Ramos (cell line): Measurements from ENCODE around the gene ZNF121.
"Not testable (repeated sequence)": the region's sequence is repeated elsewhere in the genome, so short reads cannot be mapped to it uniquely, and the experiment has no call there.

Source experiments
- in situ Hi-C: fragments of 300-500 bp; cut with MboI; formaldehyde crosslinking; loops from one replicate; pipeline ENCODE4 v1.14.3; 2022; ENCODE audit warnings: low sequenced_read_pairs; ENCODE audit not compliant: unreplicated experiment

ZNF121 gene

DNA sequence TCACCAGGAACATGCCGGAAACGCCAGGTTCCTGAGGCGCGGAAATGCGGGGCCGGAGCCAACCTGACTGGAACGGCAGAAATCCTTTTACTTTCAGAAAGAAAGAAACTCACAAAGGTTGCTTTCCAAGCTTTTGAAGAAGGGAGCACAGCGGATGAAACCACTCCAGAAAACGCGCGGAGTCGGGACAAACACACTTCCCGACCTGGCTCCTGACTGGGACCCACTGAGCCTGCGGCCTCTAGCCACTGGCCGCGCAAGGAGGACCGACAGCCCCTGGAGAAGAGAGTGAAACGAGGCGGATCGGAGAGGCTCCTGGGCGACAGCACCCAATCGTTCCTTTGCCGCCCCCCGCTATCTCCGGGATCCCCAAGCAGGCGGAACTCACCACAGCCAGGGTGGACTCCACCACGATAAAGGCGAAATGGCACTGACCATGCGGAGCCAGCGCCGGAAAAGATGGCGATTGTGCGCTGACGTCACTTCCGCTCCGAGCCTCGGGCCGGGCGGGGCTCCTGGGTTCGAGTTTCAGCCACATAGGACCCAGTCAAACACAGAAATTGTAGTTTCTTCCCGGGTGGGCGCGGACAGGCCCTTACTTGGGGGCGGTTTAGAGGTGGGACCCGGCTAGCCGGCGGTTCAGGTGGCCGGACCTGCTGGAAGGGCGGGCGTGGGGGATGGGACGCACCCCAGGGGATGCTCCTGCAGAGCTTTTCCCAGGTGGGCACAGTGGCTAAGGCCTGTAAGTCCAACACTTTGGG lies at the start of gene ZNF121:
TSS of gene ZNF121 (minus strand) at position 432 of the 761 bp plus-strand sequence. CDS start 16,407 bp downstream, outside the sequence.
- in situ Hi-C loops: no loop called here

DNA sequence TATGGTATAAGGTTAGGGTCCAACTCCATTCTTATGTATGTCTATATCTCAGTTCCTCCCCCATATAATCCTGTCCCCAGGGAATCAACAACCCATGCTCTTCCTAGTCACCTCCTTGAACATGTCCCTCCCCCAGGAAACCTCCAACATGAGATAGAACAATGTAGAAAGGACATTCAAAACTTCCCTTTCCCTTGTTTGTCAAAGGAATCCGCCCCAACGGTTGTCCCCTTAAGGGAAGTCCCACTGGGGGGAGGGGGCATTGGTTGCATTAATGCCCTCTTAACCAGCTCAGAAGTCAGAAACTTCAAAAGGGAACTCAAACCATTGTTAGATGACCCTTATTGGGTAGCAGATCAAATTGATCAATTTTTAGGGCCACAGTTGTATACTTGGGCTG lies 43.6 kb upstream of the ZNF121 start:
- in situ Hi-C loops: loop anchor here (5.0 kb wide), 1 partner anchor 169 kb away; no protein-coding TSS in a partner anchor

DNA sequence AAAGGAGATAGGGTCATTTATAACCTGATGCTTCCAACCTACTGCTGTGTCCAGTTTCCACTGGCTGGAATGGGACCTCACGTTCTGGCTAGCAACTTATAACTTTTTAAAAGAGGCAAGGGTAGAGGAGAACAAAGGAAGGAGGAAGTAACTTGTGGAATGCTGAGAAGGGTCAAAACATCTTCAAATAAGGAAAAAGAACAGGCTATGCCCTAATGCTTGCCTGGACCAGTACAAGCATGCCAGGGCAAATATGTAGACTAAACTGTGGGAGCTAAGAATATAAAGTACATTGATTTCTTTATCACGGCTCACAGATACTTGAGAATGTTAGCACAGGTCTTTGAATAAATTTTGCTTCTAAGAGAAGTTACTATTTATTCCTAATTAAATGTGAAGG lies 38.2 kb upstream of the ZNF121 start:
- in situ Hi-C loops: no loop called here

DNA sequence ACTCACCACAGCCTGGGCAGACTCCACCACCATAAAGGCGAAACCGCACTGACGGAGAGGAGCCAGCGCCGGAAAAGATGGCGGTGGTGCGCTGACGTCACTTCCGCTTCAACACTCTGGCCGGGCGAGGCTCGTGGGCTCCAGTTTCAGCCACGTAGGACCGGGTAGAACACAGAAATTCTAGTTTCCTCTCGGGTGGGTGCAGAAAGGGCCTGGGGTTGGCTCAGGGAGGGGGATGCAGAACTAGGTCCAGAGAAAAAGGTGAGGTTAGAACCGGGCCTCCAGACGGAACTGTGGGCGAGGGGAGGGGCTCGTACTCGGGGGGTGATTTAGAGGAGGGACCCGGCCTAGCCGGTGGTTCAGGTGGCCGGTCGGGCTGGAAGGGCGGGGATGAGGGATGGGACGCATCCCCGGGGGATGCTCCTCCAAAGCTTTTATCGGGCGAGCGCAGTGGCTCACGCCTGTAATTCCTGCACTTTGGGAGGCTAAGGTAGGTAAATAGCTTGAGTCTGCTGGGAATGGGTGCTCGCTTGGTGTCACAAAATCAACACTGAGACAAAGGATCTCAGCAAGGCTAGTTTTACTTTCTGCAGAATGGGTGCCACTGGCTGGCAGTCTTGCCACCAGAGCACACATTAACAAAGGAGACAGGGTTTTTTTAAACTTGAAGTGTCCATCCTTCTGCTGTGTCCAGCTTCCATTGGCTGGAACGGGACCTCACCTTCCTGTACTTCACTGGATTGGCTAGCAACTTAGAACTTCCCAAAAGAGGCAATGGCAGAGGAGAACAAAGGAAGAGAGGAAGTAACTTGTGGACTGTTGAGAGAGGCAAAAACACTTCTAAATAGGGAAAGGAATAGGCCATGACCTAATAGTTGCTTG lies 37.1 kb upstream of the ZNF121 start, which contains the start of gene ZNF561:
TSS of gene ZNF561 (minus strand) at position 77 of the 882 bp plus-strand sequence. CDS start 1,776 bp downstream, outside the sequence.
- in situ Hi-C loops: no loop called here

DNA sequence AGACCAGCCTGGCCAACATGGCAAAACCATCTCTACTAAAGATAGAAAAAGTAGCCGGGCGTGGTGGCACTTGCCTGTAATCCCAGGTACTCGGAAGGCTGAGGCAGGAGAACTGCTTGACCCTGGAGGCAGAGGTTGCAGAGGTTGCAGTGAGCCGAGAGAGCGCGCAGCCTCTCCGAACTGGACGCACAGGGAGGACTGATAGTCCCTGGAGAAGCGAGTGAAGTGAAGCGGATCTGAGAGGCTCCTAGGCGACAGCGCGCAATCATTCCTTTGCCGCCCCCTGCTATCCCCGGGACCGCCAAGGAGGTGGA lies 36.5 kb upstream of the ZNF121 start:
- in situ Hi-C loops: no loop called here

DNA sequence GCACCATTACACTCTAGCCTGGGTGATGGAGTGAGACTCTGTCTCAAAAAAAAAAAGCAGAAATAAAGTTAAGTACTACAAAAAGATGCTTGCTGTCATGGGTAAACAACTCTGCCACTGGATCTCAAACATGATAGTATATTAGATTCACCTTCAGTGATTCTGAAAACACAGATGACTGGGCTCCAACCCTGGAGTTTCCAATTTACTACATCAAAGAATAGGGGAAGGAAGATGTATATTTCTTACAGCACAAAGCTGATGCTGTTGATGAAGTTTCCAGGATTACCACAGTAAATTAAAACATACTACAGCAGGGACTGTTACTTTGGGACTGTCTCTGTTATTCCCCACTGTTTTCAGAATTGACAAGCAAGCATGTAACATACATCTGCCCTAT lies 31.5 kb upstream of the ZNF121 start:
- in situ Hi-C loops: no loop called here

DNA sequence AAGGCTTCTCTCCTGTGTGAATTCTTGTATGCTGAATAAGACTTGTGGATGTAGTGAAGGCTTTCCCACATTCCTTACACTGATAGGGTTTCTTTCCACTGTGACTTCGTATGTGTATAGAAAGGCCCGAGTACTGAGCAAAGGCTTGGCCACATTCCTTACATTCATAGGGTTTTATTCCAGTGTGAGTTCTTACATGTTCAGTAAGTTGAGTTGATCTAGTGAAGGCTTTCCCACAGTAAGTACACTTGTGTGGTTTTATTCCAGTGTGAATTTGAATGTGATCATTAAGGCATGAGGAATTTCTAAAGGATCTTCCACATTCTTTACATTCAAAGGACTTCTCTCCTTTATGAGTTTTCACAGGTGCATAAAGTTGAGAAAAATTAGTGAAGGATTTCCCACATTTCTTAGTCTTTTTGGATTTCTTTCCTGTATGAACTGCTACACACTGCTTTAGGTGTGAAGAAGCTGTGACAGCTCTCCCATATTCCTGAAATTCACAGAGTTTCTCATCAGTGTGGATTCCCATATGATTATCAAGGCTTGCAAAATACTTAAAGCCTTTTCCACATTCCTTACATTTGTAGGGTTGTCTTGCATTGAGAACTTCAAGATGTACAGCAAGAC lies 26.3 kb upstream of the ZNF121 start:
- in situ Hi-C loops: no loop called here

DNA sequence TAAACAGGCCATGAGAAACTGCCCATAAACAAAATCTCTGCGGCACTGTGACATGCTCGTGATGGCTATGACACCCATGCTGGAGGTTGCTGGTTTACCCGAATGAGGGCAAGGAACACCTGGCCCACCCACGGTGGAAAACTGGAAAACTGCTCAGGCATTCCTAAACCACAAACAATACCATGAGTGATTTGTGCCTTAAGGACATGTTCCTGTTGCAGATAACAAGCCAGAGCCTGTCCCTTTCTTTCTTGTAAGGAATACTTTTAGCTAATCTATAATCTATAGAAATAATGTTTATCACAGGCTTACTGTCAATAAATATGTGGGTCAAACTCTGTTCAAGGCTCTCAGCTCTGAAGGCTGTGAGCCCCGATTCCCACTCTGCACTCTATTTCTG lies 24.6 kb upstream of the ZNF121 start:
- in situ Hi-C loops: no loop called here

DNA sequence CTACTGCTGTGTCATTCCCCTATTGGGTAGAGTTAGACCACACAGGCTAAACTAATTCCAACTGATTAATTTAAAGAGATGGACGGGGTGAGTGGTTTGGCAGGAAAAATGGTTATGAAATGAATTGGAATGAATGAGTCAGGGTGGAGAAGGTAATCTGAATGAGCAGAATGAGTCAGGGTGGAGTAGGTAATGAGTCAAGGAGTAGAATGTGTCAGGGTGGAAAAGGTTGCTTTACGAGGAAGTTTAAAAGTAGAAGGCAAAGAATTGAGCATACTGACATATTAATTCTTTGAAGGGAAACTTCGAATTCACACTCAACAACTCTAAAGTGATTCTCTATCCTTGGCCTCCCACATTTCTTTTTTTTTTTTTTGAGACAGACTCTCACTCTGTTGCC lies 12.7 kb upstream of the ZNF121 start:
- in situ Hi-C loops: no loop called here

DNA sequence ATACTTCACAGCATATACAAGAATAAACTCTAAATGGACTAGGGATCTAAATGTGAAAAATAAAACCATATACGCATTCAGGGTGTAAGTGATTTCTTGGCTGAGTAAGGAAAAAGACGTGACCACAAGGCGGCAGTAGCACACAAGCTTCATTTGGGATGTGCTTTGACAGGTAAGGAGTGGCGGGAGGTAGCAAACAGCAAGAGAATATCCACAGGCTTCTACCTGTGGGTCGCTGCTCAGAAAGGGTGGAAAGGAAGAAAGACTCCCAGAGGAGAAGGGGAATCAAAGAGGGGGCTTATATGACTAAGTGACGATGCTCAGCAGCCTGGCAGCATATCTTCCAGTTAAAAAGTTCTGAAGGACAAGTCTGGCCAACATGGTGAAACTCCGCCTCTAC lies 2.5 kb upstream of the ZNF121 start:
- in situ Hi-C loops: no loop called here

DNA sequence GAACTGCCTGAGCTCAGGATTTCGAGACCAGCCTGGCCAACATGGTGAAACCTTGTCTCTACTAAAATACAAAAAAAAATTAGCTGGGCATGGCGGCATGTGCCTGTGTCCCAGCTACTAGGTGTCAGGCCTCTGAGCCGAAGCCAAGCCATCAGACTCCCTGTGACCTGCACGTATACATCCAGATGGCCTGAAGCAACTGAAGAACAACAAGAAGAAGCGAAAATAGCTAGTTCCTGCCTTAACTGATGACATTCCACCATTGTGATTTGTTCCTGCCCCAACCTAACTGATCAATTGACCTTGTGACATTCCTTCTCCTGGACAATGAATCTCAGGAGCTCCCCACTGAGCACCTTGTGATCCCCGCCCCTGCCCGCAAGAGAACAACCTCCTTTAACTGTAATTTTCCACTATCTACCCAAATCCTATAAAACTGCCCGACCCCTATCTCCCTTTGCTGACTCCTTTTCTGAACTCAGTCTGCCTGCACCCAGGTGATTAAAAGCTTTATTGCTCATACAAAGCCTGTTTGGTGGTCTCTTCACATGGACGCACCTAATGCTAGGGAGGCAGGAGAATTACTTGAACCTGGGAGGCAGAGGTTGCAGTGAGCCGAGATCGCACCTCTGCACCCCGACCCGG lies 2.1 kb downstream of the ZNF121 start:
- in situ Hi-C loops: not testable (repeated sequence)

DNA sequence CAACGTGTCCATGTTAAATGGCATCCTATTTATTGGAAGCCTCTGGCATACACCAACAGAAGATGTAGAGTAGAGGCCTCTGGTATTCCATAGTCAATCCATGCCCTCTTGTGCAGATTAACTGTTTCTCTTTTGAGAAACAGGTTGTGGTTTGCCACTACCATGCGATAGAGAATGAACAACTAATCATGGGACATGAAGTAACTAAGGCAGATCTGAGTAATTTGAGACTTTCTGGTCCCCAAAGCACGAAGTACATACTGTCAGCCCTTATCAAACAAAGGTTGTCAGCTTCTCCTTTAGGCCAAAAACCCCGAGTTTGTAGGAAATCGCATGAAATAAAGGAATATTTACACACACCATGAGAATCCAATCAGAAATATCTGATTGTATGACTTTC lies 3.6 kb downstream of the ZNF121 start:
- in situ Hi-C loops: no loop called here

DNA sequence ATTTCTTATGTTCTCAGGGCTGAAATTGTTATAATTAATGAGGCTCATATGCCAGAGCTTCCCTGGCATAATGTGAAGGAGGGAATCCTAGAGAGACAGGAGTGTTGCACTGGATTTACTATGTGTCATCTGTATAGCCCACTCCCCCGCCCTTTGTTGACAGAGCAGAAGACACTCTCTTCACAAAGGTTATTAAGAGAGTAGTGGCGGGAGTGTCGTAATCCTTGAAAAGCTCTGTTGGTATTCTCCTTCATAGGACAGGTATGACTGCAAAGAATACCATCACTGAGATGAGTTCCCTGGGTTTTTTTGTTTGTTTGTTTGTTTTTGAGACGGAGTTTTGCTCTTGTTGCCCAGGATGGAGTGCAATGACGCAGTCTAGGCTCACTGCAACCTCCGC lies 14.0 kb downstream of the ZNF121 start:
- in situ Hi-C loops: no loop called here

DNA sequence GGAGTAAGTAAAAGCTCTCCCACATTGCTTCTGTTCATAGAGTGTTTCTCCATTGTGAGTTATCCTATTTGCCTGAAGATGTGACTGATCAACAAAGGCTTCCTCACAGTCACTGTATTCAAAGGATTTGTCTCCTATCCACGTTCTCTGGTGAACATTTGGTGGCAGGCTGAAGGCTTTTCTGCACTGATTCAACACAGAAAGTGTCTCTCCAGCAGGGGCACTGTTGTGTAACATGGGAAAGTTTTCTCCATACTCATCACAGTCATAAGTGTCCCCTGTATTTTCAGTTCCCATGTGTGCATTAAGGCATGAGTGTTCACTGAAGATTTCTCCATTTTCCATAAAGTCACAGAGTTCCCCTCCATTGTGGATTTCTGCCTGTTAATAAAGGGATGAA lies 17.6 kb downstream of the ZNF121 start:
- in situ Hi-C loops: no loop called here

DNA sequence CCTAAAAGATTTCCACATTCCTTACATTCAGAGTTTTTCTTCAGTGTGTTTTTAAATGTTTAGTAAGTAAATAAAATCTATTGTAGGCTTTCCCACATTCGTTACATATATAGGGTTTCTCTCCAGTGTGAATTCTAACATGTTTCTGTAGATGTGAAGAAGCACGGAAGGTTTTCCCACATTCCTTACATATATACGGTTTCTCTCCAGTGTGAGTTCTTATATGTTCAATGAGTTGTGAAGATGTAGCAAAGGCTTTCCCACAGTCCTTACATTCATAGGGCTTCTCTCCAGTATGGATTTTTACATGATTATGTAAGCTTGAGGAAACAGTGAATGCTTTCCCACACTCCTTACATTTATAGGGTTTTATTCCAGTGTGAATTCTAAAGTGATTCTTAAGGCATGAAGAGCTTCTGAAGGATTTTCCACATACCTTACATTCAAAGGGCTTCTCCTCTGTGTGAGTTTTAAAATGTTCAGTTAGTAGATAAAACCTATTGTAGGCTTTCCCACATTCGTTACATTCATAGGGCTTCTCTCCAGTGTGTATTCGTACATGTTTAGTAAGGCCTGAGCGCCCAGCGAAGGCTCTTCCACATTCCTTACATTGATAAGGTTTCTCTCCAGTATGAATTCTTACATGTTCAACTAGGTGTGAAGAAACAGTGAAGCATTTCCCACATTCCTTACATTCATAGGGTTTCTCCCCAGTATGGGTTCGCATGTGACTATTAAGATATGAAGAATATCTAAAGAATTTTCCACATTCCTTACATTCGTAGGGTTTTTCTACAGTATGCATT lies 18.2 kb downstream of the ZNF121 start:
- in situ Hi-C loops: no loop called here

DNA sequence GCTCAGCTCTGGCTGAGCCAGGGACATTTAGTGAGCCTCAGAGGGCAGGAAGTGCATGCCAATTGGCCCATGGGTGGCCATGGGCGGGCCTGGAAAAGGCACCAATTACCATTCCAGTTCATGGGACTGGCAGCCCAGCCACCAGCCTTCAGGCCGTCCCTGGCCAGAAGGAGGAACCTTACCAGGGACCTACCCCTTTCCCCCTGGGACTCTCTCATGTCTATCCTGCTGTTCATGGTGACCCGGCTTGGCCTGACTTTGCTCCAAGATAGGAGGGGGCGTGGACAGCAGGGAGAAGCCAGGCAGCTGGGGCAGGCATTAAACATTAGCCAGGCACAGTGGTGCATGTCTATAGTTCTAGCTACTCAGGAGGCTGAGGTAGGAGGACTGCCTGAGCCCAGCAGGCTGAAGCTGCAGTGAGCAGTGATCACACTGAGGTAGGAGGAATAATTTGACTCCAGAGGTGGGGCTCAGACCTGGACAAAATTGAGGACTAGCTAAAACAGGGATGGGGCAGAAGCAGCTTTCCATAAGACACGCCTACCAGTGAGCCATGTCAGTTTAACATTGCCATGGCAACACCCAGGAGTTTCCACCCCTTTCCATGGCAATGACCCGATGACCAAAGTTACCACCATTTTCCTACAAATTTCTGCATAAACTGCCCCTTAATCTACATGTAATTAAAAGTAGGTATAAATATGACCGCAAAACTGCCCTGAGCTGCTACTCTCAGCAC lies 31.6 kb downstream of the ZNF121 start:
- in situ Hi-C loops: no loop called here

DNA sequence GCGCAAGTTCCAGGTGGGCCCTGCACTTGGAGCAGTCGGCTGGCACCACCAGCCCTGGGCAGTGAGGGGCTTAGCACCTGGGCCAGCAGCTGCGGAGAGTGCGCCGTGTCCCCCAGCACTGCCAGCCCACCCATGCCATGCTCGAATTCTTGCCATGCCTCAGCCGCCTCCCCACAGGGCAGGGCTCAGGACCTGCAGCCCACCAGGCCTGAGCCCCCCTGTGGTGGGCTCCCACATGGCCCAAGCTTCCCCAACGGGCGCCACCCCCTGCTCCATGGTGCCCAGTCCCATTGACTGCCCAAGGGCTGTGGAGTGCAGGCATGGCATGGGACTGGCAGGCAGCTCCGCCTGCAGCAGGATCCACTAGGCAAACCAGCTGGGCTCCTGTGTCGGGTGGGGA lies 36.4 kb downstream of the ZNF121 start:
- in situ Hi-C loops: no loop called here

DNA sequence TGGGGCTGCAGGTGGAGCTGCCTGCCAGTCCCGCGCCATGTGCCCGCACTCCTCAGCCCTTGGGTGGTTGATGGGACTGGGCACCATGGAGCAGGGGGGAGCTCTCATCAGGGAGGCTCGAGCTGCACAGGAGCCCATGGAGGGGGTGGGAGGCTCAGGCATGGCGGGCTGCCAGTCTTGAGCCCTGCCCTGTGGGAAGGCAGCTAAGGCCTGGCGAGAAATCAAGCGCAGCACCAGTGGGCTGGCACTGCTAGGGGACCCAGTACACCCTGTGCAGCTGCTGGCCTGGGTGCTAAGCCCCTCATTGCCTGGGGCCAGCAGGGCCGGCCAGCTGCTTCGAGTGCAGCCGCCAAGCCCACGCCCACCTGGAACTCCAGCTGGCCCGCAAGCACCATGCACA lies 43.0 kb downstream of the ZNF121 start:
- in situ Hi-C loops: not testable (repeated sequence)

DNA sequence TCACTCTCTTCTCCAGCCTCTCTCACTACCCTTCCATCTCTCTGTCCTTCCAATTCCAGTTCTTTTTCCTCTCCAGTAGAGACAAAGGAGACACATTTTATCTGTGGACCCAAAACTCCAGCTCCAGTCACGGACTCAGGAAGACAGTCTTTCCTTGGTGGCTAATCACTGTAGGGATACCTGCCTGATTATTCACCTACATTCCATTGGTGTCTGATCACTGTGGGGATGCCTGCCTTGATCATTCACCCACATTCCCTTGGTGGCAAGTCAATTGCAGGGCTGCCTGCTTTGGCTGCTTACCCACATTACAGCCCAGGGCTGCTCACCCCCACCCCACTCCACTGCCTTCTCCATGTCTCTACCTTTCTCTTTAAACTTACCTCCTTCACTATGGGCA lies 44.4 kb downstream of the ZNF121 start:
- in situ Hi-C loops: not testable (repeated sequence)
